ENCODE data around the gene STARD8.

STARD8 gene

DNA sequence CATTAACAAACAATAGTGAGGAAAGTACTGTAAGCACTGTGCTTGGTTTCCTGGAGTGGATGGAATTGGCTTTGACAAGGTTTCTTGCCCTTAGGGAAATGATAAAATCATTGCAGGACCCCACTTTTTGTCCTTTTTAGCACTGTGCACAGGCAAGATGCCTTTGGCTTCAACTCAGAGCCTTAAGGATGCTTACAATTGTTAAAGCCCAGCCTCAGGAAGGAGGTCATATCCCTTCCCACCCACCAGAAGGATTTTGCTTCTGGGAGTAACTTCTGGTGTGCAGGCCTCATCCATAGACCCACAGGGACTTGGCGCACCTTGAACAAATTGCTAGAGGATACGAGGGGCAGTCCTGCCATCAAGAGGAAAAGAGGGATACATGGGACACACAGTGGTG is 44.5 kb downstream of the STARD8 start:
- no peak for DNase-seq

DNA sequence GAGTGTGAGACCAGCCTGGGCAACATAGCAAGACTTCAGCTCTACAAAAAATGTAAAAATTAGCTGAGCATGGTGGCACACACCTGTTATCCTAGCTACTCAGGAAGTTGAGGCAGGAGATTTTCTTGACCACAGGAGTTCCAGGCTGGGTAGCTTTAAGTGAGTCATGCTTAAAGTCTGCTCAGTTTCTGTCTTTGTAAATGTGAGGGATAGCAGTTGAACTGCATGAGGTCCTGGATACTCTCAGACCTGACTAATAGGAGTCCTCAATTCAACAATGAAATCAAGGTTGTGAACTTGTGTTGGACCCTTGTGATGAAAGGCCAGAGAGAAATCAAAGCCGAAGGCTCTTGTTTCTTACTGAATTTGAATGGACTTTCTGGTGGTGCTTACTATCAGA is 45.2 kb downstream of the STARD8 start:
- DNase-seq, result no peak

GRCh38 chrX:68693481-68694434 is 46.3 kb downstream of the STARD8 start:
- peak; percentile 44 for DNase-seq

- no peak for DNase-seq
Observed at GRCh38 chrX:68694435-68695205, 47.2 kb downstream of the STARD8 start.

DNA sequence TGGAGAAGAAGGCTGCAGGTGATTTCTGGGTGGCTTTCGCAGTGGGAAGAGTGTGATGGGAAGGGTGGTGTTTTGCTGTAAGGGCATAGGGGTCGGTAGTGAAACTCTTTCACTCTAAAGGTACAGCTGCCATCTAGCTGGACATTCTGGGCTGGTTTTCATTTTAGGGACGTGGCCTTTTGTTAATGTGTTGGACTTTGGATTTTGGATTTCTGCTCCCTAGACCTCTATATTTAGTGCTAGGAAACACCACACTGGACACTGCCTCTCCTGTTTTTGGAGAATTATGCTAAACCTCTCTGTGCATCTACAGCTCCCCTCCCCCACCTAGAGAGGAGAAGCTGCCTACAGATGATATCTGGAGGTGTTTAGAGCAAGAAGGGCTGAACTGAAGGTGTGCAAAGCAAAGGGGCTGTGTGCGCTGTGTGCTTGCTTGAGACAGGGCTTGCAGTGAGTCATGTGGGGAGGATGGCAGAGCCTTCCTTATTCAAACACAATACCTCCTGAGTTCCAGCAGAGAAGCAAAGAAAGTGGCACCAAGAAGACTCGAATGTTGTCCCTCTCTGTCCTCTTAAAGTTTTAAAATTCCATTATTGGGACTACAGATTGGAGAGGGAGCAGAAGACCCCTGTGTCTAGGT is 47.9 kb downstream of the STARD8 start:
- no peak for DNase-seq

- no peak for DNase-seq
Observed at GRCh38 chrX:68696267-68696990, 49.0 kb downstream of the STARD8 start.

DNA sequence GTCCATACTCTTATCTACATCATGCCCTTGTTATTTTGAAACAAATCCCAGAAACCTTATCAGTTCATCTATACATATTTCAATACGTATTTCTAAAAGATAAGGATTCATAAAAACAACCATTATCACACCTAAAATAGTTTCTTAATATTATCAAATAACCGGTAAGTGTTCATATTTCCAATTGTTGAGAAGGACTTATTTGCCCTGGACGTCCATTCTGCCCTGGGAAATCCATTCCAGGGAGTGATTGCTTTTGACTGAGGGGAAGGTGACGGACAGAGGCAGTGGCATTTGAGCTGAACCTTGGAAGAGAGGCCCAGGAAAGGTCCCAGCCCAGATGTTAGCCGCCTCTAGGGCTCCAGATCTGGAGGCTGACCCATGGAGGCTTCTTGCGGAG is 49.6 kb downstream of the STARD8 start:
- DNase-seq, result no peak

DNA sequence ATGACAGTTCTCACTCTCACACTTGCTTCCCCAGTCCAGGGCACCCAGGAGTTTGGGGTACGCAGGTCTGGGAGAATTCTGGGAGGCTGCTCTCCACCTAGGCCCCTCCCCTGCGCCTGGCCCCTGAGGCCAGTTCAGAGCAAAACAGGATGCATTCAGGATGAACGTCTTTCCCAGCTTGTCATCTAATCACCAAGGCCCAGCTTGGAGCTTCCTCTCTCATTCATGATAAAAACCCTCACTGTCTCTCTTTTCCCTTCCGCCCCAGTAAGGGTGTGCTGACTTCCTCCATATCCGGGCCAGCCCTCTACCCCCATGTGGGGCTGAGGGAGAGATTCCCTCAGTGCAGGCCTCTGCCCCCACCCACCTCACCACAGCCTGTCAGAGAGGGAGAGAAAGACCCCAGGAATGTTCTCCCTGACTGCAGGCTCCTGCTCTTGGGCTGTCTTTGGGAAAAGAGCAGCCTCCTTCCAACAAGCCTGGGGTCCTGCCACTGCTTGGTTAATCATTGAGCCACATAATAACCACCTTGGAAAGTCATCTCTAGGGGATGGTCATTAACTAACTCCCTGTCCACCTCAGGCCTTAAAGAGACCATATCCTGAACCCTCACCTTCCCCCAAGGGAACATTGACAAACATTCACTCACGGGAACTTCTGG is 50.1 kb downstream of the STARD8 start:
- no peak for DNase-seq

DNA sequence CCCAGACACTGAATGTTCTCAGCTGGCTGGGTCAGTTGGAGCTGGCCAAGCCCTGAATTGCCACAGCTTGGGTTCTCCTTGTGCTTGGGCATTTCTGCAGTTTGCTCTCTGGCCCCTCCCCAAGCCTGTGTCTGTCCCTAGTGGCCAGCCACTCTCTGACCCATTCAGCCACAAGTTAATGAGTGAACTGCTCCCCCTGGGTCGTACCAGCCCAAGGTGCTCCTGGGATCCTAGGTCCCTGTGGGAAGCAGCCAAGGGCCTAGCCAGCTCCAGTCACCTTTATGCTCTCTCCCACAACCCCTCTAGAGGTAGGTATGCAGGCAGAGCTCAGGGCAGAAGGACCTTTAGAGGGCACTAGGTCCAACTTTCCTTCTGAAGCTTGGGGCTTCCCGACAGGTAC is 51.5 kb downstream of the STARD8 start:
- DNase-seq, result no peak

GRCh38 chrX:68699960-68700746 is 52.7 kb downstream of the STARD8 start:
- peak; percentile 10 for DNase-seq

GRCh38 chrX:68703369-68703768 is 55.9 kb downstream of the STARD8 start:
- no peak for DNase-seq

DNA sequence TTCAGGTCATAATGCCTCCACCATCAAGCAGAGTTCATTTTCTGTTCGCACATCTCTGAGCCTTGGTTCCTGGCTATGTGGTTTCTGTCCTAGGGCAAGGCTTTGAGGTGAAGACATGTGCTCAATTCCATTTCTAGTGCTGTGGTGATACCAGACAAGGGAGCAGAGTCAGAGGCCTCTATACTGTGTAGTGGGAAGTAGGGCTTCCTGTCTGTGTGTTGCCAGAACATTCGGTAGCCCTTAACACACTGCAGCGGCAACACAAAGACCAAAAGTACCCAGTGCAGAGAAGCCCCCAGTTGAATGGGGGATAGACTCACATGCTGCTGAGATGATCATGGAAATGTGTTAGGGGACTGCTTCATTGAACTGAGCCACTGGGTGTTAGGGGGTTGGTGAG is 56.4 kb downstream of the STARD8 start:
- DNase-seq, result no peak

DNA sequence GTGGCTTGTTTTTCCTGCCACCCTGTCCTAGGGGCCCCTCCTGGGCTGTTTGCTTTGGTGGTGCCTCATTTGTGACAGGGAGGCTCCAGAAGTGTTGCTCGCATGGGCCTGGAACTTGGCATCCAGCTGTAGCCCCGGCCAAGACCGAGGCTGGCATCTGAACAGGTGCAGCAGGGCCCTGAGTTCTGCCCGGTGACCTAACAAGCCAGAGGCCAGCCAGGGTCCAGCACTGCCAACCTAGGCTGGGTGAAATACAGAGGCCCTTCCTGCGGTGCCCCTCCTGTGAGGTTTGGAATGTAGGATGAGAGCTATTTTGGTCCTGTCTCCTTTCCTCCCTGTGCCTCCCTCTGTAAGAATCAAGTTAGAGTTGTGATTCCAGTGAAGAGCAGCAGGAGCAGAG is 58.5 kb downstream of the STARD8 start:
- DNase-seq, result no peak

DNA sequence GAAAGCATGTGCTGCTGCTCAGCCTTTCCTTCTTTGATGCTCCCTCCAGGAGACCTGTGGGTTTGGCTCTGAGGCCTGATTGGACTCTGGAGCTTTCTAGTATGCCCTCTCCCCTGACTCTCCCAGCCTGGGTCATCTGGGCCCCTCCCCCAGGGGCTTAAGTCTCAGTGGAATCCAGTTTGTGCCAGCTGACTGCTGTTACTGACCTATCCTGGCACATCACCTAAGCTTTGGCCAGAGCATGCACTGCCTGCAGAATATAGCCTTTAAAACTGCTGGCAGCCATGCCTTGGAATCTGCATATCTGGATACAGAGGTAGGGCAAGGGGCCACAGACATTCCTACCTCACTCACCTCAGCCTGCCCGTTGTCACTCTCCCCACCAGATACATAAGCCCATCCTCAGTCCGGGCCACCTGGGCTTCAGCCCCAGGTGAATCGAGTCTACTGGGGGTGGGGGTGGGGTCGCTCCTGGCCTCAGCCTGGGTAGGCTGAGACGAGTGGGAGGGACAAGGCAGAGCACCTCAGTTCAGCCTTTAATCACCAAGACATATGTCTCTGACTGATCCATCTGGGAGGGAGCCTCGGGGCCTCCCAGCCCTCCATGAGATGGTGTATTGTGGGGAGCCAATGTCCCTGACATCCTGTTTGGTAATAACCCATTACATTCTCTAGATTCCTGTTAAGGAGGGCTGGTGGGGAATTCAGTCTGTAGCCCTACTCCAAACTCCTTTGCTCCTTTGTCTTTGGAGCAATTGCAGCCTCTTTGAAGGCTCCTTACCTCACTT is 61.2 kb downstream of the STARD8 start:
- DNase-seq, result no peak

GRCh38 chrX:68710870-68711576 is 63.6 kb downstream of the STARD8 start:
- DNase-seq, result peak; percentile 1

DNA sequence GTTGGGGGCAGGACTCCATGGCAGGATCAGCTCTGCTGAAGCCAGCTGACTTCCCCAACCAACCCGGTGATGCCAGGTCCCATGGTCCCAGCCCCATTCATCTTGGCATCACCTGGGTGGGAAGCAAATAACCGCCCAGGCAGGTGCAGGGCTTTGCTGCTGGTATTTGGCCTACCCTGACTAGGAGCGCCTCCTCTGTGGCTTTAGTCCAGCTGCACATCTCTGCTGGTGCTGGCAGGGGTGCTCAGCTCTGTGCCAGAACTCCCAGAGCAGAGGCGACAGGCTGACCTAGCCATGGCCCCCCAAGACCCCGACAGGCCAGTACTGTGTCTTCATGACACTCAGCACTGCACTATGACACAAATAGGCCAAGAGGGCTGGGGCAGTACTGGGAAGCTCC is 64.4 kb downstream of the STARD8 start:
- no peak for DNase-seq

- no peak for DNase-seq
Observed at GRCh38 chrX:68714856-68715255, 67.4 kb downstream of the STARD8 start.

- DNase-seq, result no peak
Observed at GRCh38 chrX:68717196-68717595, 69.7 kb downstream of the STARD8 start.

DNA sequence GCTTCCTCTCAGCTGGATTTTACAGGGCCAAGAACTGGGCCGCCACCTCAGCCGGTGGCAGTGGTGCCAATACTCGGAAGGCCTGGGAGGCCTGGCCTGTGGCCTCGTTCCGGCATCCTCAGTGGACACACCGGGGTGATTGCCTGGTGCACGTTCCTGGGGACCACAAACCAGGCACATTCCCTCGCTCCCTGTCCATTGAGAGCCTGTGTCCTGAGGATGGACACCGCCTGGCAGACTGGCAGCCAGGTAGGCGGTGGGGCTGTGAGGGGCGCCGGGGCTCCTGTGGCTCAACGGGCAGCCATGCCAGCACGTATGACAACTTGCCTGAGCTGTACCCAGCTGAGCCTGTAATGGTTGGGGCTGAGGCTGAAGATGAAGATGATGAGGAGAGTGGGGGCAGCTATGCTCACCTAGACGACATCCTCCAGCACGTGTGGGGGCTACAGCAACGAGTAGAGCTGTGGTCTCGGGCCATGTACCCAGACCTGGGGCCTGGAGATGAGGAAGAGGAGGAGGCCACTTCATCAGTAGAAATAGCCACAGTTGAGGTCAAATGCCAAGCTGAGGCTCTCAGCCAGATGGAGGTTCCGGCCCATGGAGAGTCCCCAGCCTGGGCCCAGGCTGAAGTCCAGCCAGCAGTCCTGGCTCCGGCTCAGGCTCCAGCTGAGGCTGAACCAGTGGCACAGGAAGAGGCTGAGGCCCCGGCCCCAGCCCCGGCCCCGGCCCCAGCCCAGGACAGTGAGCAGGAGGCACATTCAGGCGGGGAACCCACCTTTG is 70.4 kb downstream of the STARD8 start:
- DNase-seq, result no peak

All from T1000 (cell line).